ENCODE results near the gene ZNF512. TPM values are rescaled to one million over a fixed set of nuclear protein-coding genes. Genes with fewer than 3 reads are reported as not detected.
A peak's percentile ranks its signal among the peaks of the same experiment; 100 is the strongest.

ZNF512 gene
- total and polyA plus RNA-seq, 9 of the 15 experiments (the other 6 are each of a cell fraction or from before 2014, with no cell fraction given) = 24.7 to 101 (median 65.9) TPM

- peak; percentile 42; the same call in 1 of the 2 replicates for TF ChIP-seq TCF7 (IDR thresholded peaks at IDR 0.05; ENCODE audit: borderline replicate concordance)
- no peak for TF ChIP-seq FOS (IDR thresholded peaks at IDR 0.05; ENCODE audit: extremely low read depth, insufficient read length)
- TF ChIP-seq ZBTB33 (CRISPR knock-in tag; IDR thresholded peaks at IDR 0.05) = peak; percentile 17; the same call in 1 of the 2 replicates
- no peak for TF ChIP-seq RBM22 (IDR thresholded peaks at IDR 0.05; ENCODE audit: low read depth, low read length, poor library complexity, severe bottlenecking)
- no peak for TF ChIP-seq E2F3 (CRISPR knock-in tag; IDR thresholded peaks at IDR 0.05)
- 0 out of 2 replicates have a peak, but pooled peaks have one; percentile 24 for TF ChIP-seq TRIM28 (IDR thresholded peaks at IDR 0.05)
- no peak for TF ChIP-seq COPS2 (conservative IDR thresholded peaks at IDR 0.05)
- no peak; the same call in 1 of the 2 replicates for TF ChIP-seq ETV5 (CRISPR knock-in tag; IDR thresholded peaks at IDR 0.05; ENCODE audit: low read depth)
- TF ChIP-seq ZKSCAN1 (IDR thresholded peaks at IDR 0.05; ENCODE audit: low read depth, low read length) = peak; percentile 68; the same call in 1 of the 2 replicates
- TF ChIP-seq TEAD1 (CRISPR knock-in tag; IDR thresholded peaks at IDR 0.05) = peak in 1 of 2 experiments; percentile 35; a peak in 1 of 4 replicates
- TF ChIP-seq ZNF609 (CRISPR knock-in tag; IDR thresholded peaks at IDR 0.05; ENCODE audit: borderline replicate concordance) = no peak
- TF ChIP-seq NFRKB (IDR thresholded peaks at IDR 0.05; ENCODE audit: low read depth) = peak; percentile 82; the same call in 1 of the 2 replicates
- TF ChIP-seq ZKSCAN3 (CRISPR knock-in tag; IDR thresholded peaks at IDR 0.05) = no peak
- TF ChIP-seq TSC22D4 (tag; IDR thresholded peaks at IDR 0.05) = no peak
- TF ChIP-seq PRPF4 (IDR thresholded peaks at IDR 0.05; ENCODE audit: insufficient read depth, low read depth, low read length, poor library complexity, severe bottlenecking) = no peak
- no peak for TF ChIP-seq OTX1 (CRISPR knock-in tag; IDR thresholded peaks at IDR 0.05)
- peak; percentile 75 to 81; a peak in 3 of 4 replicates for TF ChIP-seq FOXK2 (conservative IDR thresholded peaks at IDR 0.05 in 1 of 2, IDR thresholded peaks at IDR 0.05 in 1 of 2; ENCODE audit: low read depth in 2 of 2)
- peak; percentile 67 for TF ChIP-seq HCFC1 (IDR thresholded peaks at IDR 0.05; ENCODE audit: low read depth, low read length)
- no peak for TF ChIP-seq SMAD3 (CRISPR knock-in tag; conservative IDR thresholded peaks at IDR 0.05)
- TF ChIP-seq GABPA (tag; conservative IDR thresholded peaks at IDR 0.05; ENCODE audit: low read depth) = peak; percentile 93
- TF ChIP-seq ZNF311 (CRISPR knock-in tag; IDR thresholded peaks at IDR 0.05) = no peak
Measured at GRCh38 chr2:27628767-27629709, 46.2 kb downstream of the ZNF512 start, which contains the start of the genes CCDC121 and GPN1 (continued).

All from K562 (cell line).